NCI-H2227 (cell line): ENCODE data around the gene OBP2A.
"Not testable (repeated sequence)": the region's sequence is repeated elsewhere in the genome, so short reads cannot be mapped to it uniquely, and the experiment has no call there.

Source experiments
- DNase-seq: peaks from one replicate; lab custom pipeline; 2025; ENCODE audit not compliant: unreplicated experiment; lab: John Stamatoyannopoulos, UW

Gene OBP2A, protein sequence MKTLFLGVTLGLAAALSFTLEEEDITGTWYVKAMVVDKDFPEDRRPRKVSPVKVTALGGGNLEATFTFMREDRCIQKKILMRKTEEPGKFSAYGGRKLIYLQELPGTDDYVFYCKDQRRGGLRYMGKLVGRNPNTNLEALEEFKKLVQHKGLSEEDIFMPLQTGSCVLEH

DNA sequence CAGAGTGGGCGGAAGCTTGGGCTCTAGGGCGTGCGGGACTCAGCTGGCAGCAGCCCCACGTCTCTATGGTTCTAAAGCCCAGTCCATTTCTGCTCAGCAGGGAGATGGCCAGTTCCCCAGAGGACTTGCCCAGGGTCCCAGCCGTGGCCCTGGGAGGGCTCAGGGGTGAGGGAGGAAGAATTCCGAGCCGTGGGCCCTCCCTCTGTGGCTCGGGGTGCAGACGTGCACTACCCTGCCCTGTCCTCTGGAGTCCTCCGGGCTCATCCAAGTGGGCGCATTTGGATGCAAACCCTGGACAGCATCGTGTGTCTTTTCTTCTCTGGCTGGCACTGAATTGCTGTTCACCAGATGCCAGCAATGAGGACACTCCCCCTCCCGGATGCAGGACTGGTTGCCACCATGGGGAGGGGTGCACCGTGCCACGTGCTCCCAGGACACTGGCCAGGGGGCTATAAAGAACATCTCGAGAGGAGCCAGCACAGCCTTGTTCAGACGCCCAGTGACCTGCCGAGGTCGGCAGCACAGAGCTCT lies at the start of gene OBP2A:
Gene OBP2A, plus strand, starts transcription at position 481 of the 531 bp plus-strand sequence. CDS start 55 bp downstream, outside the sequence.
- not testable (repeated sequence) for DNase-seq

DNA sequence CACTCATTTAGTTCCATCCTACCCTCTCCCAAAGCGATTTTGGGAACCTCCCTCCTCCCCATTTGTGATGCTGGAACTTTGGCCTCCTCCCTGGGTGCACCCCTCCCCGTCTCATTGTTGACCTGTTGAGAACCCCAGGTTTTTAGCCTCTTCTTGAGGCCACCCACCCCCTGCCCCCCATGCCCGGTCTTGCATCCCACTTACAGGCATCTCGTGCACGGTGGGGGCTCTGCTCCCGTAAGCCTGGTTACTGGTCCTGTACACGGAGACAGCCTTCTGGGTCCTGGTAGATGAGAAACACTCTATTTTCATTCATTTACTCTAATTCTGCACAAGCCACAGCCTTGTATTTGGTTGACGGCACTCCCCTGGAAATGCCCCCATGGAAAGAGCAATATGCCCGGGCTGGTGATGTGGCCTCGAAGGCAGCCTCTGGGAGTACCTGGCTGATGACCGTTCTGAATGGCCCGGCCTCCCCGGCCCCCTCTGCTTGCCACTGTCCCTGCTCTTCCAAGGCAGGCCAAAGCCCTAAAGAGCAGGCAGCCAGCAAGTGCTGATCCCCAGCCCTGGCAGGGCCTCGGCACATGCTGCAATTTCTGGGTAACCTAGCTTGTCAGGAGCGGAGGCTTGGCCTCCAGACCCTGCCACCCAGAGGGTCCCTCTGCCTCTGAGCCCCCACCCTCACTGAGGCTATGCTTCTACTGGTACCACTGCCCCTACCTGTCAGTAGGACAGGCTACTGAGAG lies 47.4 kb upstream of the OBP2A start:
- DNase-seq = no peak

DNA sequence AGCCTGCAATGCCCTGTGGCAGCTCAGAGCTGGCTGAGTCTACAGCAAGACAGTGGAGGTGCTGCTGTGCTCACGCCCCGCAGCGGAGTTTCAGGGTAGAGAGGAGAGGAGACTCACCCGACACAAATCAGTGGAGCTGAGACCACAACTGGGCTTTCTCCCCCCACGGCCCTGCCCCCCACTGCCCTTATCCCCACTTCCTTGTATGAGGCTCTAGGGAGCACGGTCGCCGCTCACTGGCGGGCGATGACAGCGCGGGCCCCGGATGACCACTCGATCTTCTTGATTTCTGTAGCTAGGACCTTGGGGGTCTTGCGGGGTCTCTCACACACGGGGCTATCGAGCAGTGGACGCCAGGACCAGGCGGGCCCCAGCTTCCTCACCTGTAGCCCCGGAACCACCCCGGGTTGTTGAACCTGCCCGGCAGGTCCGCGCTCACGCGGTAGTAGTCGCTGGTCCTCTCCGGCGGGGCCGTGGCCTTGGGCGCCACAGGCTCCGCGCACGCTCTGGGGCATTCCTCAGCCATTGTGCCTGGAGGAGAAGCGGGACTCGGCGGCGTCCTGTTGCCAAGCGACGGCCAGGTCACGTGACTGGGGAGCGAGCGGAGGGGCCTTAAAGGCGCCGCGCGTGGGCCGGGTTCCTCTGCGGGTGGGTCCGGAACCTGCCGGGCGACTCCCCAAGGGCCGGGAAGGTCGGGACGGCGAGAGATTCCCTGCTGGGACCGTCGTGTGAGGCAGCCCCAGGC lies 46.4 kb upstream of the OBP2A start:
- peak; percentile 89 for DNase-seq

DNA sequence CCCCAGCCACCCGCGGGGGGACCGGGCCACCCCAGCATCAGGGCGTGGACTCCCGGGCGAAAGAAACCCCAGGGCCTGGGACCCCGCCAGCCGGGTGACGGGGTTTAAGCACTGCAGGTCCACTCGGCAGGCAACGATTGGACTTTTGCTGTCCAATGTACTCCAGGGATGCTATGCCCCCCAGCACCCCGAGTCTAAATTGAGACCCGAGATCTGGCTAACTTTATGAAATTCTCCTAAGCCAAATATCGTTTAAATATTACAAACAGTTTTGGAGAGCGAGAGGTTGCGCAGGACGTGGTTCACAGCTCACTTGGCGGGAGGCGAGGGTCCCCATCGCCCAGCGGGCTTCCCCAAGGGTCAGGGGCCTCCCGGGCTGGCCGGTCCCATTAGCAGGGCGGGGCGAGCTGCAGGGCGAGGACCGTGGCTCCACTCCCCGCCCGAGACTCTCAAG lies 45.8 kb upstream of the OBP2A start:
- DNase-seq = no peak

DNA sequence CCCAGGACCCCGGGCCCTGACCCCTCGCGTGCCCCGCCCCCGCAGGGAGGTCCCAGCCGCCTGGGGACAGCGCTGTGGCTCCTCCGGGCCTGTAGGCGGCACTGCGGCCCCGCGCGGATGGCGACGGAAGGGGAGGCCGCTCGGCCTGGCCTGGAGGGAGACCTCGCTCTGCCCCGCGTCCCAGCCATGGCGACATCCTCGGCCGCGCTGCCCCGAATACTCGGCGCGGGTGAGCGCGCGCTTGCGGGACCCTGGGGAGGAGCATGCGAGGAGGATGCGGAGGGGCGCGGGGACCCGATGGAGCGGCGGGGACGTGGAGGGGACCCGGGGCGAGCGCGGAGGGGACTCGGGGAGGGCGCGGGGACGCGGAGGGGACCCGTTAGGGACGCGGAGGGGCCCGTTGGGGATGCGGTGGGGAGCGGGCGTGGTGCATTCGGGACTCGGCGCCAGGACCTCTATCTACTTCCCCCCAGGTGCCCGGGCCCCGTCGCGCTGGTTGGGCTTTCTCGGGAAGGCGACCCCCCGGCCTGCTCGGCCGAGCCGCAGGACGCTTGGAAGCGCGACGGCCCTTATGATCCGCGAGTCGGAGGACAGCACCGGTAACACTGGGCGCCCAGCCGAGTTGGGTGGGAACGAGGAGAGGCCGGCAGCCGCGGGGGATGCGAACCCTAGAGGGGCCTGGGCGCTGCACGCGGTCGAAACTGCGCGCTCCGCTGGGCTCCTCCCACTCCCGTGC lies 45.2 kb upstream of the OBP2A start, which contains the start of gene MRPS2:
Gene MRPS2, plus strand, starts transcription at position 158 of the 736 bp plus-strand sequence. Its CDS starts 29 bp downstream, at position 187.
- peak; percentile 90 for DNase-seq

- peak; percentile 2 for DNase-seq
Observed at GRCh38 chr9:135501261-135502167, 44.4 kb upstream of the OBP2A start.

DNA sequence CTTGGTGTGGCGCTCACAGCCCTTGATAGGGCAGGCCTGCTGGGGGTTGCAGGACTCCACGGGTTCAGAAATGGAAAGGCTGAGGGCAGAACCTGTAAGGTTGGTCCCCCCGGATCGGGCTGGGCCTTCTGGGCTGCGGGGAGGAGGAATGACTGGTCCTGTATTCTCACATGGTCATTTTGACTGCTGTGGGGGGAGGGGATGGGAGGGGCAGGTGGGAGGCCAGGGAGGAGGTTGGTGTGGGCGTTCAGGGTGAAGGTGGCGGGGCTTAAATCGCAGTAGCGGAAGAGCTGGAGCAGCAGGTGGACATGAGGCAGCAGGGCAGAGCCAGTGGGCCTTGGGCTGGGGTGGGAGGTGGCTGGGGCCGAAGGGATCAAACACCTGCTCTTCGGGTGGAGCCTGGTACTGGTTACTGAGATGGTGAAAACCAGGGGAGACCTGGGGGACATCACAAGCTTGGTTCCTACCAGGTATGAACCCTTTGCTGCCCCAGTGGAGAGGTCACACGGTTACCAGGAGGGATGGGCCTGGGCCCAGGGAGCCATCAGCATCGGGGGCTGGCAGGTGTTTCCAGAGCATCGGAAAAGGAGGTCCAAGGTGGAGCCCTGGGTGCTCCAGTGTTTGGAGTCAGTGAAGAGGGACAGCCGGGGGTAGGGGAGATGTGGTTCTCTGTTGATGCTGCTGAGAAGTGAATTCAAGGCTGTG lies 43.6 kb upstream of the OBP2A start:
- DNase-seq = no peak

DNA sequence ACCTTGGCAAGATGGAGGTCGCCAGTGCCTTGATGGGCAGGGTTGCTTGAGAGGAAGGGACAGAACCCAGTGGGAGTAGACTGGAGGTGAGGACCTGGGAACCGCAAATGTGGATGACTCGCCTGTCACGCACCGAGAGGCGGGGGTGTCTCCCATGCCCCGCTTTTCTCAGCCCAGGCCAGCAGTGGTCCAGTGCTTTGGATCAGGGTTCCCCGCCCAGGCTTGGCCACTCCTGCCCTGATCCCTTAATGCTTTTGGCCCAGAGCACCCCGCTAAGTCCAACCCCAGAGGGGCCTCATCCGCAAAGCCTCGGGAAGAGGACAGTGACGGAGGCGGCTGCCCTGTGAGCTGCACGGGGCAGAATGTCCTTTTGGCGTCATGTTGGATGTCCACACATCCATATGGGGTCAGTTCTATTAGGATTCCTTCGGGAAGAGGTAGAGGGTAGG lies 43.0 kb upstream of the OBP2A start:
- DNase-seq = no peak

- no peak for DNase-seq
Observed at GRCh38 chr9:135503371-135504261, 42.3 kb upstream of the OBP2A start.

DNA sequence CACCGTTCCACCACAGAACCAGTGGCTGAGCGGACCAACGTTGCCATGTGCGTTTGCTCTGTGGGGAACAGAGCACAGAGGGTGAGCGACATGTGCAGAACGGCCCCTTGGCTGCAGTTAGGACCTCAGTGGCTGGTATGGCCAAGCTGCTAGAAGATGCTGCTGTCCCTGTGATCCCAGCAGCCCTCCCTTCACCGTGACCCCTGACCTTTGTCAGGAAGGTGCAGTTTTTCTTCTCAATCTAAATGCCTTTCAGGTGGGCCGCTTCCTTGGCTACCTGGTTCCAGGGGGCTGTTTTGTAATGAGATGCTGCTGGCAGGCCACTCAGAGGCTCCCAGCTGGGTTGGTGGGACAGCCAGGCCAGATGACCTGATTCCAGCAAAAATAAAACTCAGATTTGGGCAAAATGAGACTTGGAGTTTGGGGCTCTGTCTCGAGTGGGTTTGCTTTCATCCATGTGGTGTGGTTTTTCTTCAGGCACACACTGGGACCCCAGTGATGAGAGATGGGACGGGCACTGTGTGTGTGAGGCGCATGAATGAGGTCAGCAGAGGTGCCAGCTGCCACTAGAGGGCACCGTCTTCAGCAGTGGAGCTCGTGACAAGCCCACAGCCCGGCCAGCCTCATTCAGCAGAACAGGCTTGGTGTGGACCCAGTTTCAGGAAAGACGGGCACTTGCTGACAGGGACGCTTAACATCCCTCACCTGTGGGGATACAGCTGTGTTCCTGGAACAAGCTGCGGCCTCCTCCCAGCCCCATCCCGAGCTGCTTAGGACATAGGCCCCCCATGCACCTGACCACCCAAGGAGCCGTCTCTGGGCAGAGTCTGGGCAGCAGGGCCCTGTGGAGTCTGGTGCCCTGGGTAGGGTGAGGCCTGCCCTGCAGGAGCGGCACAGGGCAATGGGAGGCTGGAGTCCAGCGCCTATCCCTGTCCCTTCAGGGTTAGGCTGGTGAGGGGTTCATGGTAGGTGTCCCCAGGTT lies 41.4 kb upstream of the OBP2A start:
- DNase-seq = peak; percentile 33

DNA sequence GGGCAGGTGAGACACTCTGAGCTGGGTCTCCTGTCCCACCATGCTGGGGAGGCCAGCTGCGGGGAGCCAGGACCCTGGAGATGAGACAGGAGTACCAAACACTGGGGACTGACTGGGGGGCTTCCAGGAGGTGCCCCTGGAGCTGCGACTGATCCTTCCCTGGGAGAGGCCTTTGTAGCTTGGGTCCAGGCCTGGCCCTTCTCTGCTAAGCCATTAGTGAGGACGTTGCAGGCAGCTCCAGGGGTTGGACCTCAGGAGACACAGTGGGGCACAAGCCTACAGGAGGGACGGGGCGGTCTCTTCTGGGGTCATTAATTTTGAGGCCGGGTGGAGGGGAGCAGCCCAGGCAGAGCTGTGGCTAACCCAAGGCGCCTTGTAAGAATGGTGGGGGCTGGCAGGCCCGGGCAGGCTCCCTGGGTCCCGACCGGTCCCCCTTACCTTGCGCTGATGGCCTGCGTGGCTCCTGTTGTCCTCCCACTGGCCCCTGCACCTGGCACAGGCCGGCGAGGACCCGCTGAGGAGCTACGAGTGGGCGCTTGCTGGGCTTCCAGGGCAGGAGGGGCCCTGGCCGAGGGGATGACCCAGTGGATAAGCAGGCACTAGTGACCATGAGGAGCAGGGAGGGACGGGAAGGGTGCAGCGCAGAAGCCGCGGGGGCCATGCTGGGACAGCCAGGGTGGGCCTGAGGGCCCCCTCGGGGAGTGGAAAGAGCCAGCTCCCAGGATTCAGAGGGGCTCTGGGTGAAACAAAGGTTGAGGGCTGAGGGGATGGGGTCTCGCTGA lies 40.3 kb upstream of the OBP2A start:
- no peak for DNase-seq

GRCh38 chr9:135506327-135507103 lies 39.4 kb upstream of the OBP2A start:
- no peak for DNase-seq

DNA sequence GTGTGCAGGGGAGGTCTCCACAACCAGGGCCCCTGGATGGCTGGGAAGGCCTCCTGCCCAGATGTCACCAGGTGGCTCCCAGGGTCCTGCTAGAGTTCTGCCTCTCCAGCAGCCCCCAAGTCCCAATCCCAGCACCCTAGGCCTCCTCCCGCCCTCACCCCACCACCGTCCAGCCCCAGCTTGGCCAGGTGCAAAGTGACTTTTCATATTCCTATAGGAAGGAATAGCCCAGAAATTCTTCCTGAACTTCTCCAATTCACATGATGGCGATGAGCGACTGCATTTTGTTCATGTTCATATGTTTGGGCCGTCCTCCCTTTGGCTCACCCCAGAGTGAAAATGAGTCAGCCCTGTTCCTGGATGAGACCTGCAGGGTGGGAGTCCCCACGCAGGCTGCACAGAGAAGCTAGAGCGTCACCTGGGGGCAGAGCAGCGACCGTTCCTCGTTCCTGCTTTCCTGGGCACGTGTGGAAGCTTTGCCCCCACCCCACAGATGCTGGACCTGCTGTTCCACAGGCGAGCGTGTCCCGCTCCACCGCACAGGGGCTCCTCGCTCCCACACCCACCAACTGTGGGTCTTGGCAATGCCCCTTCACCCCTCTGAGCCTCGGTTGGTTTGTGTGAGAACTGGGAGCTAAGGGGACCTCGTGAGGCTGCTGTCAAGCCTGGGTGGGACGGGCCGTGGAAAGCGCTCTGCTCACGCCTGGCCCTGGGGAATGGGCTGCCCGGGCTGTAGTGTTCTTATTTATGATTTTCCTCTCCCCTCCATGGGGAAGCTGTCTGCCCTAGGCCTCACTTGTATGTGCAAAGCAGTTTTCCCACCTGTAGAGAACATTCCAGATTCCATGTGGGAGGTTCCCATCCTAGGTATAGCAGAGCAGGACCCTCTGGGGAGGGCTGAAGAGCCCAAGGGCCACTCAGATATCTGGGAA lies 38.6 kb upstream of the OBP2A start:
- no peak for DNase-seq

GRCh38 chr9:135508211-135508820 lies 37.6 kb upstream of the OBP2A start:
- no peak for DNase-seq
